HG02852 (cell line): Measurements from ENCODE around the gene ABL1.

Source experiments
- ATAC-seq: cut with Tn5 transposase; IDR thresholded peaks from one replicate; pipeline ENCODE4 v1.9.1; 2021; ENCODE audit warnings: mild to moderate bottlenecking, moderate library complexity; ENCODE audit not compliant: unreplicated experiment

ABL1 gene

GRCh38 chr9:130887494-130888144 lies 52.6 kb downstream of the ABL1 start:
- ATAC-seq = no peak

- ATAC-seq = no peak
These were observed 53.3 kb downstream of the ABL1 start for GRCh38 chr9:130888146-130888885.

GRCh38 chr9:130890124-130890523 lies 55.1 kb downstream of the ABL1 start:
- ATAC-seq = no peak

GRCh38 chr9:130890870-130891687 lies 56.0 kb downstream of the ABL1 start:
- no peak for ATAC-seq

- ATAC-seq = no peak
These were observed 56.8 kb downstream of the ABL1 start for GRCh38 chr9:130891688-130892476.

- ATAC-seq = no peak
These were observed 57.6 kb downstream of the ABL1 start for GRCh38 chr9:130892477-130893304.

- ATAC-seq = no peak
These were observed 58.5 kb downstream of the ABL1 start for GRCh38 chr9:130893341-130894101.

- no peak for ATAC-seq
These were observed 59.5 kb downstream of the ABL1 start for GRCh38 chr9:130894546-130894945.

GRCh38 chr9:130895038-130895437 lies 60.0 kb downstream of the ABL1 start:
- no peak for ATAC-seq

GRCh38 chr9:130895481-130896232 lies 60.6 kb downstream of the ABL1 start:
- no peak for ATAC-seq

GRCh38 chr9:130896233-130897014 lies 61.4 kb downstream of the ABL1 start, which contains the start of gene QRFP:
Gene QRFP, minus strand, starts transcription at chr9:130896812. Its CDS starts 2,974 bp downstream, at chr9:130893838.
- no peak for ATAC-seq

GRCh38 chr9:130897105-130897751 lies 62.2 kb downstream of the ABL1 start:
- no peak for ATAC-seq

GRCh38 chr9:130897848-130898551 lies 62.9 kb downstream of the ABL1 start:
- ATAC-seq = no peak

- no peak for ATAC-seq
These were observed 63.4 kb downstream of the ABL1 start for GRCh38 chr9:130898552-130898852.

GRCh38 chr9:130899051-130899748 lies 64.1 kb downstream of the ABL1 start:
- no peak for ATAC-seq
